HG02588 (cell line): ENCODE results near the gene PLEKHJ1.
"Not testable (repeated sequence)": the region's sequence is repeated elsewhere in the genome, so short reads cannot be mapped to it uniquely, and the experiment has no call there.

Experiments used
- ATAC-seq: cut with Tn5 transposase; IDR thresholded peaks from one replicate; pipeline ENCODE4 v1.9.1; 2021; ENCODE audit warnings: mild to moderate bottlenecking, moderate library complexity; ENCODE audit not compliant: unreplicated experiment

Gene PLEKHJ1, protein sequence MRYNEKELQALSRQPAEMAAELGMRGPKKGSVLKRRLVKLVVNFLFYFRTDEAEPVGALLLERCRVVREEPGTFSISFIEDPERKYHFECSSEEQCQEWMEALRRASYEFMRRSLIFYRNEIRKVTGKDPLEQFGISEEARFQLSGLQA

DNA sequence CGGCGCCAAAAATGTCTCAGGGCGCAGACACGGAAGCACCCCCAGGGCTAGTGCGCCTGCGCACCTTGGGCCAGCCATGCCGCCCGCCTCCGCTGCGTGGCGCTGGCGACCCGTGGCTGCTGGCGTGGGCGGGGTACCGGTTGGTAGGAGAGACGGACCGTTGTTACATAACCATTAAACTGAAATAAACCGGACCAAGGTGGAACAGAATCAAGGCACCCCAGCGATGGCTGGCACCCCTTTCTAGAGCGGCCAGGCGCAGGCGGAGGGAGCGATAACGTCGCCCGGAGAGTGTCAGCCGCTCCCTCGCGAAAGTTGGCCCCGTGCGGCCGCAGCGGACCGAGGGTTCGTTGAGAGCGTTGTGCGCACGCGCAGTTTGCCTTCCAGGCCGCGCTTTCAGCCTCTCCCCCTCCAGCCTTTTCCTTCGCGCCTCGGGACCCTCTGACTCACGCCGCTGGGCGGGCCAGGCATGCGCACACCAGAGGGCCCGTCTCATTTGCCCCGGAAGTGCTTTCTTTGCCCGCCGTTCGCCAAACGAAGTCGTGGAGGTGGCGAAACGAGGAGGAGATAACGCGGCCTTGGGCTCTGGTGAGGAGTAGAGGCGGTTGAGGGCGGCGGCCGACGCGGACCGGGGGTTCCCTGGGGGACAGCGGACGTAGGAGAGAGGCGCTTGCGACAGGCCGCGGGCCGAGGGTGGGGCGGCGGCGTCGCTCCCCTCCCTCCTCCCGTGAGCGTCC lies at the start of gene PLEKHJ1, which contains the start of gene SF3A2:
PLEKHJ1 (minus strand) TSS at position 16 of the 737 bp plus-strand sequence. CDS start 81 bp downstream, outside the sequence.
SF3A2 (plus strand) TSS at position 511 of the 737 bp plus-strand sequence. CDS start 6,595 bp downstream, outside the sequence.
- ATAC-seq: peak; percentile 68

DNA sequence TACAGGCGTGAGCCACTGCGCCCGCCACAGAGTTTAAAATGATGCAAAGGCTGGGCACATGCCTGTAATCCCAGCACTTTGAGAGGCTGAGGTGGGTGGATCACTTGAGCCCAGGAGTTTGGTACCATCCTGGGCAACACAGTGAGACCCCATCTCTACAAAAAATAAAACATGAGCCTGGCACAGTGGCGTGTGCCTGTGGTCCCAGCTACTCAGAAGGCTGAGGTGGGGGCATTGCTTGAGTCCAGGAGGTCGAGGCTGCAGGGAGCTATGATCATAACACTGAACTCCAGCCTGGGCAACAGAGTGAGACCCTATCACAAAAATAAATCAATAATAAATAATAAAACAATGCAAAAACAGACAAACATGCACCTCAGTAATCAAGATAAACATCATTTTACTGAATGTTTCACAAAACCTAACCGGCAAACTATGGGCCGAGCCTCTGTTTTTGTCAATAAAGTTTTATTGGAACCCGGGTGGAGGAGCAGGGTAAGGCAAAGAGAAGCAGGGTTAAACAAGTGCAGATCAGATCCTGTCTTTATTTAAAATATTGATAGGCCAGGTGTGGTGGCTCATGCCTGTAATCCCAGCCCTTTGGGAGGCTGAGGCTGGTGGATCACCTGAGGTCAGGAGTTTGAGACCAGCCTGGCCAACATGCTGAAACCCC lies 47.8 kb upstream of the PLEKHJ1 start:
- ATAC-seq: no peak

DNA sequence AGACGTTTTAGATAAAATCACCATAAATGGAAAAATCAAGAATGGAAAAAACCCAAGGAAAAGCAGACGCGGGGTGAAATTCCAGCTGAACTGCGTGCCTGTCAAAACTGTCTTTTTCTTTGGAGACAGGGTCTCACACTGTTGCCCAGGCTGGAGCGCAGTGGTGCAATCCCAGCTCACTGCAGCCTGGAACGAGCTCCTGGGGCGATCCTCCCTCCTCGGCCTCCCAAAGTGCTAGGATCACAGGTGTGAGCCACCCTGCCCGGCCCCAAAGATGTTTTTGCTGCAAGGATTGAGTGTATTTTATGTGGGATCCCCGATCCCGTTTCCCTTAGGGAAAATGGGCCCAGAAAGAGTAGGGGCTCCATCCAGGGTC lies 46.7 kb upstream of the PLEKHJ1 start:
- ATAC-seq: no peak

DNA sequence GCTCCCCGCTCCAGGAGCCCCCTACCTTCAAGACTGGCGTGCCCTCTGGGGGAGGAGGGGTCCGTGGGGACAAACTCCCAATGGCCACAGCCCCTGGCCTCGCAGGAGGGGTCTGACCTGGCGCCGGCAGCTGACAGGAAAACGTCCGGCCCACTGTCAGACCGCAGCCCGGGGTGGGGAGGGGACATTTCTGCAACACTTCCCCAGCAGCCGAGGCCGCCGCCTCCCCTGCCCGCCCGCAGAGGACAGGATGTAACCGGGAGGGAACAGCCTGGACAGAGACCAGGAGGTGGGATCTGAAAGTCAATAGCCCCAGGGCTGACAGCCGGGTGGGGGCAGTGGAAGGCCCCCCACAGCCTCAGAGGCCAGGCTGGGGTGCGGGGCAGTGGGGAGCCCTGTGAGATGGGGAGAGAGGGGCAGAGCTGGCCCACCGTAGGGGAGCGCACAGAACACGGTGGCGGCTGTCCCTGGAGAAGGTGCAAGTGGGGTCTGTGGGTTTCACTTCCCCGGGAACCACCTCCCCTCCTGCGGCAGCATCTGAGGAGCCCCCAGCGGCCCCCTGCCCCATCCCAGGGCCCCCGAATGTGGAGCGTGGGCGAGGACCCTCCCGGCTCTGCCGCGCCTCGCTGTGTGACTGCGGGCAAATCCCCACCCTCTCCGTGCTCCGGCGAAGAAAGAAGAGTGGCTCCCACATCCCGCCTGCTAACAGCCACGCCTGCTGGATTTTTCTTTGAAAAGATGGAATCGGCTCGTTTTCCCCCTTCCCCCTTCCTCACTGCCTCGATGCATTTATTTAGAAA lies 46.1 kb upstream of the PLEKHJ1 start, which contains the start of gene PEAK3:
PEAK3 (minus strand) TSS at position 114 of the 800 bp plus-strand sequence. CDS start 1,244 bp downstream, outside the sequence.
- no peak for ATAC-seq

DNA sequence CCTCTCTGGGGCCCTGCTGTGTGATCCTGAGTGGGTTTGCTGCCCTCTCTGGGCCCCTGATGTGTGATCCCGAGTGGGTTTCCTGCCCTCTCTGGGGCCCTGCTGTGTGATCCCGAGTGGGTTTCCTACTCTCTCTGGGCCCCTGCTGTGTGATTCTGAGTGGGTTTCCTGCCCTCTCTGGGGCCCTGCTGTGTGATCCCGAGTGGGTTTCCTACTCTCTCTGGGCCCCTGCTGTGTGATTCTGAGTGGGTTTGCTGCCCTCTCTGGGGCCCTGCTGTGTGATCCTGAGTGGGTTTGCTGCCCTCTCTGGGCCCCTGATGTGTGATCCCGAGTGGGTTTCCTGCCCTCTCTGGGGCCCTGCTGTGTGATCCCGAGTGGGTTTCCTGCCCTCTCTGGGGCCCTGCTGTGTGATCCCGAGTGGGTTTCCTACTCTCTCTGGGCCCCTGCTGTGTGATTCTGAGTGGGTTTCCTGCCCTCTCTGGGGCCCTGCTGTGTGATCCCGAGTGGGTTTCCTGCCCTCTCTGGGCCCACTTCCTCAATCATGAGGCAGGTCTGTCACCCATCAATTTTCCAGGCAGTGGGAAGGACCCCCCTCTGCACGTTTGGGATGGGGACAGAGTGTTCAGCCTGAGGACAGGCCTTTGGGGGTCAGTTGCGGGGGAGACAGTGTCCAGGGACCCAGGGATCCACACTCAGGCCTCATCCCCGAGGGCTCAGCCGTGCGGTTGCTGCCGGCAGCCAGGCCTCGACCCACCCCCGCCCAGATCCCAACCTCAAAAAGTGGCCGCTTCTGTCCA lies 45.3 kb upstream of the PLEKHJ1 start:
- not testable (repeated sequence) for ATAC-seq

DNA sequence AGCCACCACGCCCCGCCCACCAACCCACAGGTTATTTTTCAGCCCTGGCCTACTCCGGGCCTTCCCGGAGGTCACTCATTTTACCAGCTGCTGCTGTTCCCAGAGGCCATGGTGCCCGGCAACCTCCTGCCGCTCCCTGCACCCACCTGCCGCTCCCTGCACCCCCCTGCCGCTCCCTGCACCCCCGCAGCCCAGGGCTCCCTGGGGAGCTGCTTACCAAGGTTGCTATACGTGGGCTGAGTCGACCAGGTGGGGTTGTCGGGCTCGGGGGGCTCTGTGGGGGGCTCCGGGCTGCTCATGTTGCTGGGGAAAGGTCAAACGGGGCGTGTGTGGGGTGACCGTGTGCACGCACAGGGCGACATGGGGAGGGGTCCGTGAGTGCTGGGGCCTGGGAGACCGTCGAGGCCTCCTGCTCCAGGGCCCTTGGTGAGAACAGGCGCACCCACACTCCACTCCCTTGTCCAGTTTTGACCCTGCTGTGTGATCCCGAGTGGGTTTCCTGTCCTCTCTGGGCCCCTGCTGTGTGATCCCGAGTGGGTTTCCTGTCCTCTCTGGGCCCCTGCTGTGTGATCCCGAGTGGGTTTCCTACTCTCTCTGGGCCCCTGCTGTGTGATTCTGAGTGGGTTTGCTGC lies 44.6 kb upstream of the PLEKHJ1 start:
- ATAC-seq: no peak

DNA sequence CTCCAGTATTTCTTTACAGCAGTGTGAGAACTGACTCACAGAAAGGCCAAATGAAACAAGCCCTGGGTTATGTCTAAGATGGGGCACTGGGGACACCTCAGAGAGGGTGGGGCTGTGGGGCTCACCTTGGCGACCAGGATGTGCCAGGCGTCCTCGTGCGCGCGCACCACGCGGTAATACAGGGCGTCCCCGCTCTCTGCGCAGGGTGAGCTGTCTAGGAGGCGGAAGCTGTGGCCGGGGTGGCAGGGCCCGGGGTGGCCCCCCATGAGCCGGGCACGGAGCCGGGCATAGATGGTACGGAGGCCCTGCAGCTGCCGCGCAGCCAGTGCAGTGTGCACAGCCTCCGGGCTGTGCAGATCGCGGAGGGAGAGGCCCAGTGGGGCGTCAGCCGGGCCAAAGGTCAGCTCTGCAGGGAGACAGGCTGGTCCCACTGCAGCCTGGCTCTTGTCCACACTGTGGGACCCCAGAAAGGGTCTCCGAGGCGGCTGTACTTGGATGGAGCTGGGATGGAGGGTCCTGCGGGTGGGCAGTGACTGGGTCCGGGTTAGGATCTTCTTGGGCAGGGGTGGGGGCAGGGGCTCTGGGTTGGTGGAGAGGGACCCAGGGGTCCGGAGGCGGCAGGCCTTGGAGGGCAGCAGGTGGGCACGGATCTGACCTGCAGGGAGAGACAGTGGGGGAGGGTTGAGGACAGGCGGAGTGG lies 42.5 kb upstream of the PLEKHJ1 start:
- ATAC-seq: no peak

DNA sequence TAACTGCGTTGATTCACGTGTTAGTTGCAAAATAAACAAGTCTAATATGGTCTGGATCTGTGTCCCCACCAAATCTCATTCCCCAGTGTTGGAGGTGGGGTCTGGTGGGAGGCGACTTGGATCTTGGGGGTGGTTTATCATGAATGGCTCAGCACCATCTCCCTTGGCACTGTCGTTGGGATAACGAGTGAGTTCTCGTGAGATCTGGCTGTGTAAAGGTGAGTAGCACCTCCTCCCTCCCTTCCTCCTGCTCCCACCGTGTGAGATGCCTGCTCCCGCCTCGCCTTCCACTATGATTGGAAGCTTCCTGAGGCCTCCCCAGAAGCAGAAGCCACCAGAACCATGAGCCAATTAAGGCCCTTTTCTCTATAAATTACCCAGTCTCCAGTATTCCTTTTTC lies 41.0 kb upstream of the PLEKHJ1 start:
- ATAC-seq: no peak

DNA sequence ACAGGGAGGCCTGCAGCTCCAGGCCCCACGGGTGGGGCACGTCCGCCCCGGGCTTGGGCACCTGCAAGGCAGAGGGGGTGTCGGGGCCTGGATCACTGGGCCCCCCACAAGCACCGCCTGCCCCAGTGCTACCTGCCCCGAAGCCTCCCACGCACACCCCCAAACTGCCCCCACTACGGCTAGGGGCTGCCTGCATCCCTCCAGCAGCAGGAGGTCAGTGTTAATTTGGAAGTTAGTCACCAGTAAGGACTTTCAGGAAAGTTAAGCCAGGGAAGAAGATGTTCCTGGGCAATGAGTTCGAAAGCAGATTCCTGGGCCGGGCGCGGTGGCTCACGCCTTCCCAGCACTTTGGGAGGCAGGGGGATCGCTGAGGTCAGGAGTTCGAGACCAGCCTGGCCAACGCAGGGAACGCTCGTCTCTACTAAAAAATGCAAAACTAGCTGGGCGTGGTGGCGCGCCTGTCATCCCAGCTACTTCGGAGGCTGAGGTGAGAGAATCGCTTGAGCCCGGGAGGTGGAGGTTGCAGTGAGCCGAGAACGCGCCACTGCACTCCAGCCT lies 40.4 kb upstream of the PLEKHJ1 start:
- no peak for ATAC-seq

DNA sequence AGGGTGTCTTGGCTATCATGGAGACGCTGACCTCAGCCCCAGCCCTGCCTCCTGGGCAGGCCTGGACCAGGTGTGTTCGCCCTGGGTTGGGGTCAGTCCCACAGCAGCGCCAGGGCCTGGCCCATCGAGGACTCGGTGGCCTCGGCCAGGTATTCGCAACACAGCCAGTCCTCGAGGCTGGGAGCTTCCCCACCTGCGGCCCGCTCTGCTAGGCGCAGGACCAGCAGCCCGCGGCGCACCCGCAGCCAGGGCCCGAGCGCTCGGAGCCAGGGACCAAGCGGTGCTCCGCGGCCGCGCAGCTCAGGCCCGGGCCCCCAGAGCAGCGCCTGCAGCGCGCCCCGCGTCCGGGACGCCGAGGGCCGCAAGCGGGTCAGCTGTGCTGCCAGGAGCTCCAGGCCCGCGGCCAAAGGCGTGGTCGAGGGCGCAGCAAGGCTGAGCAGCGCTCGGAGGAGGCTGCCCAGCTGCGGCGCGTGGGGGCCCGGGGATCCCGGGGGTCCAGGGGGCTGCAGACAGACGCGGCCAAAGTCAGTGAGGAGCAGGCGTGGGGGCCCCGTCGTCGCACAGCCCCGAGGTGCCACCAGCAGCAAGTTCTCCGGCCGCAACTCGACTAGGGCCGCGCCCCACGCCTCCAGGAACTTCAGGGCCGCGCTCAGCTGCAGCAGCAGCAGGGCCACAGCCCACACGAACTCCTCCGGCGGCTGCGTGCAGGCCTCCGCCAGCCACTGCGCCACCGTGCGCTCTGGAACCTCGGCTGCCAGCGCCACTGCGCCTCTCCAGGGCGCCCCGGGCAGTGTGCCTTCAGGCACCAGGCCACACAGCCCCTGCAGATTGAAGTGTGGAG lies 39.7 kb upstream of the PLEKHJ1 start:
- ATAC-seq: no peak

DNA sequence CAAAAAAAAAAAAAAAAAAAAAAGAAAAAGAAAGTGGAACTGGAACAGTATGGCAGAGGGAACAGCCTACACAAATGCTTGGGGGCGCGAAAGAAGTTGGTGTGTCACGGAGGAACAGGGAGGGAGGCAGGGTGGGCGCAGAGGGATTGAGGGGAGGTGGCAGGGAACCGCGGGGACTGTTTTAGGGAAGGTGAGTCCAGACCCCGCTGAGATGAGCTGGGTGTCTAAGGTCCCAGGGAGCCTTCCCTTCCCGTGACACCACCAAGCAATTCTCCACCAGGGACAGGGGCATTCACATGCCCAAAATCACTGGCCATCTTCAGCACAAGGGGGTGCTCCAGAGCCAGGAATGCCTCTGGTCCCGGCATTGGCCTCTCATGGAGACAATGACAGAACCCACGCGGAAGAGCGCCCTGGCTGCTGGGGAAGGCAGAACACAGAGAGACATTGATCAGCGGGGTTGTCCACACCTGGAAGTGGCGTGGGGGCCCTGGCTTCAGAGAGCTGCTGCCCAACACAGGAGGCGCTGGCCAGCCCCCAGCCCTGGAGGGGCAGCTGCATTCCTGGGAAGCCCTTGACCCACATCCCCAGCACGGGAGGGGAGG lies 38.9 kb upstream of the PLEKHJ1 start:
- no peak for ATAC-seq

DNA sequence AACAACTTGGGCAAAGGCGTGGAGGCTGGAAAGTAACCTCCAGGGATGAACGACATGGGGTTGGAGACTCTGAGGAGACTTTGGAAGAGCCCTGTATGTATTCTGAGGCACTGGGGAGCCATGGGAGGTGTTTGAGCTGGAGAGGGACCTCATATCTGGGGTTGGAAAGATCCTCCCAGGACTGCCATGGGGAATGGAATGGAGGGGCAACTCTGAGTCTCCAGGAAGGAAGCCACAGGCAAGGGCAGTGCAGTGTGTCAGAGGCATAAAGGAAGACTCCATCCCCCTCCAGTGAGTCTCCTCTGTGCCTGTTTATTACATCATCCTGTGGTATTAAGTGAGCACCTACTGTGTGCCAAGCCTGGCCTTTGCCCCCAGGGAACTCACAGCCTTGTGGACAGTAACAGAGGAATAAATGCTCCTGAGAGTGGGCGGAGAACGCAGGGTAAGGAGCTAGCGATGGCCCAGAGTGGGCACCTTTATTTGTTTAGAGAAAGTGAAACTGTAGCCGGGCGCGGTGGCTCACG lies 38.1 kb upstream of the PLEKHJ1 start:
- ATAC-seq: no peak

DNA sequence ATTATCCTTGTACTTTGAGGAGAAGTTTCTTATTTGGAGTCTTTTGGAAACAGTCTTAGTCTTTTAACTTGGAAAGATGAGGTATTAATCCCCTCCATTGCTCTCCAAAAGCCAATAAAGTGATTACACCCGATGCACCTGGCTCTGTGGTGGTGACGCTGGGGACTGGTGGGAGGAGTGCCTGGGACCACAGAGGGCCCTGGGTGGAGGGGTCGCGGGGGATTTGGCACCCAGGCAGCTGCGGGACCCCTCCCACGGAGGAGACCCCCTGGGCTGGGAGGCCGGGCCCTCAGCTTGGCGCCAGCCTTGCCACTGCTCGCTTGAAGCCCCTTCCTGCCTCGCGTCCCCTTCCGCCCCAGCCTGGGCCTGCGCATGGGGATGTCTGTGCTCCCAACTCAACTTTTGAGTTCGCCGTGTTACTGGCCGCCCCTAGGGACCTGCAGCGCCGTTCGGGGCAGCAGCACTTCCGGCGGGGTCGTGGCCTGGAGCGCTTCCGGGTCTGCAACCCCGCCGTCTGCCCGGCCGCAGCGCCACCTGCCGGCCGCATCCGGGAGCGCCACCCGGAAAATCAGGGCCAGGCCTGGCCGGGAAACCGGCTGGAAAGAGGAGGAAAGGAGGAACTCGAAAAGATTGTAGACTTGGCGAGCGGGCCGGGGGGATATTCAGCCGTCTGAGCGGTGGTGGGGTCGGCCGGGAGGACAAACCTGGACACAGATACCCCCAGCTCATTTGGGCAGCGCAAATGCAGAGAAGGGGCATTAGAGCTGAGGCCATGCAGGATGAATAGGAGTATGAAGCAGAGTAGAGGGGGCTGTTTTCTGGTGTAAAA lies 37.4 kb upstream of the PLEKHJ1 start:
- no peak for ATAC-seq

DNA sequence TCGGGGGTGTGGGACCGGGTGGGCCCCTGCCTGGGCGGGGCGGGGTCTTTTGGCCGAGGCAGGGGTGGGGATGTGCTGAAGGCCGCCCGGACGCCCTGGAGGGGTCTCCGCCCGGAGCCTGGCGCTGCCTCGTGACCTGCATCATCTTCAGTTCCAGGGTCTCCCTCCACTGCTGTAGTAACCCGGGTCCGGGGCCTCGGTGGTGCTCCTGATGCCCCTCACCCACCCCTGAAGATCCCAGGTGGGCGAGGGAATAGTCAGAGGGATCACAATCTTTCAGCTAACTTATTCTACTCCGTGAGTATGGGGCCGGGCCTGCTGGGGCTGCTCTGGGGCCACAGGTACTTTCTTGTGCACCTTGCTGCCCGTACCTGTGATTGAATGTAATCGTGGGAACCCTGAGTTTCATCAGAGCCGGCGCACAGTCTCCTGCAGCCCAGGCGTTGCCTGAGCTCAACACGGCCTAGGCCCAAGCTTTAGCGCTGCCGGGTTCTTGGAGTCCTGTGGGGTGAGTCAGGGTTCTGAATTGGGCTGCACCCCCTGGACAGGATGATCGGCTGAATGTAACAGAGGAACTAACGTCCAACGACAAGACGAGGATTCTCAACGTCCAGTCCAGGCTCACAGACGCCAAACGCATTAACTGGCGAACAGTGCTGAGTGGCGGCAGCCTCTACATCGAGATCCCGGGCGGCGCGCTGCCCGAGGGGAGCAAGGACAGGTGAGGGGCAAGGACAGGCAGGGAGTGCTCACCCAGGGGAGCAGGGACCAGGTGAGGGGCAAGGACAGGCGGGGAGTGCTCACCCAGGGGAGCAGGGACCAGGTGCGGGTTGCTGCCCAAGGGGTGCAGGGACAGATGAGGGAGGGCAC lies 35.3 kb upstream of the PLEKHJ1 start:
- no peak for ATAC-seq

DNA sequence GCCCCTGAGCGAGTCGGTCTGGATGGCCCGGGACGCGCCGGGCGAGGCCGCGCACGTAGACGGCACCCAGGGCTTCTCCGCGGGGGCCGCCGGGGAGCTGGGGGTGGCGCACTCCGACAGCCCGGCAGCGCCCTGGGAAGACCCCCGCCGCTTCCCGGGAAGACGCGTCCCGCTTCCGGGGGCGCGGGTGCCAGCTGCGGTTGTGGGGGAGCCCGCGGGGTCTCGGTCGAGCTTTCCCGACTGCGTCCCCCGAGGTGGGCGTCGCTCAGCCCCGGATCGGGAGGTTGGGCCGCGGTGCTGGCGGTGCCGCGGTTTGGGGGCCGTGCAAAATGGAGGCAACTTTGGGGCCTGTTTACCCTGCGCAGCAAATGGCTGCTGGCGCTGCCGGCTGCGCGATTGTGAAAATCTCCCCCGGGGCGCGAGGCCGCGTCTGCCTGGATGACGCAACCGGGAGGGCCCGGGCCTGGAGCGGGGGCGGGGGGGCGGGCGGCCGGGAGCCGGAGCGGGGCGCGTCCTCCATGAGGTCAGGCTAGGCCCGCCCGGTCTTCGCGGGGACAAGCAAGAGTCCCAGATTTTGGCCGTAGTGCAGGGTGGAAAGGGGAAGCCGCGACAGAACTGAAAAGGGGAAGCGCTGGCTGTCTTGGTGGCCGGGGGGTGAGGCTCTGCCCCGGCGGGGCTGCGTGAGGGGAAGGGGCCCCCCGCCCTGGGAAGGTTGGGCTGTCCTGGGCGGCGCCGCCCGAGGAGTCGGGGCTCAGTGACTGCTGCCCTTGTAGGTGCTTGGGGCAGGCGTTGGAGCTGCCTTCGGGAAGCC lies 34.5 kb upstream of the PLEKHJ1 start:
- no peak for ATAC-seq
